HCT116 (cell line): ENCODE data around the gene SLC7A8.

Experiments
- CTCF ChIP-seq, 3 experiments: fragments of 200-600 bp in 1 of 3; sonication (generic) in 1 of 3; IDR thresholded peaks in 2 of 3; conservative IDR thresholded peaks in 1 of 3; 2 replicates each; pipeline ENCODE4 v1.5.1; 2012 to 2017; ENCODE audit warnings: low read depth in 2 of 3, low read length in 2 of 3, antibody characterized with exemption in 1 of 3, borderline replicate concordance in 1 of 3, control low read depth in 1 of 3, mild to moderate bottlenecking in 1 of 3, mixed read lengths in 1 of 3, mixed run types in 1 of 3, moderate library complexity in 1 of 3; ENCODE audit not compliant: insufficient read depth in 1 of 3
- EZH2 ChIP-seq: fragments of 200-600 bp; sonication (generic); IDR thresholded peaks from 2 replicates; pipeline ENCODE4 v1.6.1; 2017; ENCODE audit warnings: antibody characterized with exemption, mixed run types
- EZH2phosphoT487 ChIP-seq: fragments of 200-600 bp; IDR thresholded peaks from 2 replicates; pipeline ENCODE4 v1.6.1; 2018; ENCODE audit warnings: antibody characterized with exemption, borderline replicate concordance
- FOSL1 ChIP-seq: IDR thresholded peaks from 2 replicates; pipeline ENCODE4 v1.6.1; 2012; ENCODE audit warnings: low read depth
- JUND ChIP-seq: IDR thresholded peaks from 2 replicates; pipeline ENCODE4 v1.6.1; 2012
- POLR2A ChIP-seq: IDR thresholded peaks from 2 replicates; pipeline ENCODE4 v1.7.0; 2011; ENCODE audit warnings: borderline replicate concordance; ENCODE audit not compliant: insufficient read depth, insufficient read length; ENCODE audit errors: extremely low read depth
- POLR2AphosphoS5 ChIP-seq: IDR thresholded peaks from 2 replicates; pipeline ENCODE4 v1.6.1; 2011; ENCODE audit warnings: mild to moderate bottlenecking, low read depth, low read length, moderate library complexity

GRCh38 chr14:23206422-23207145 is 23.1 kb upstream of the SLC7A8 start:
- TF ChIP-seq CTCF (IDR thresholded peaks at IDR 0.05 in 2 of 3, conservative IDR thresholded peaks at IDR 0.05 in 1 of 3; ENCODE audit: borderline replicate concordance in 1 of 3, insufficient read depth in 1 of 3, low read depth in 2 of 3, low read length in 2 of 3) (no peak), POLR2A (no peak), EZH2 (no peak), FOSL1 (no peak), JUND (no peak), POLR2AphosphoS5 (no peak), EZH2phosphoT487 (no peak)
